Uterus (tissue), 4 donors: ENCODE data around the gene AEBP1. TPM values are rescaled to one million over a fixed set of nuclear protein-coding genes. Genes with fewer than 3 reads are reported as not detected.

Experiments
- DNase-seq, 2 donors: peaks; one replicate each; pipeline ENCODE4 v3.0.0-alpha.2; 2019 to 2020
- H3K27ac ChIP-seq, 2 donors: fragments of 200-600 bp; sonication (generic); 1 replicate in 1 of 2; 2 replicates in 1 of 2; pipeline ENCODE4 v1.5.1; 2016 to 2018
- H3K27me3 ChIP-seq, 2 donors: fragments of 200-600 bp; sonication (generic); one replicate each; pipeline ENCODE4 v1.5.1; 2018 to 2019; ENCODE audit warnings: control low read depth in 1 of 2
- H3K36me3 ChIP-seq, 2 donors: fragments of 200-600 bp; sonication (generic); one replicate each; pipeline ENCODE4 v1.5.1; 2019; ENCODE audit warnings: control low read depth in 1 of 2
- H3K4me1 ChIP-seq, 2 donors: fragments of 200-600 bp; sonication (generic); one replicate each; pipeline ENCODE4 v1.5.1; 2018 to 2019; ENCODE audit warnings: control low read depth in 1 of 2
- H3K4me3 ChIP-seq, 2 donors: fragments of 200-600 bp; sonication (generic); 1 replicate in 1 of 2; 2 replicates in 1 of 2; pipeline ENCODE4 v1.5.1; 2018 to 2019; ENCODE audit warnings: mild to moderate bottlenecking in 1 of 2
- H3K9me3 ChIP-seq, 2 donors: fragments of 200-600 bp; sonication (generic); one replicate each; pipeline ENCODE4 v1.5.1; 2019; ENCODE audit warnings: control low read depth in 1 of 2
- CTCF ChIP-seq, 4 experiments: fragments of 200-600 bp in 2 of 4; fragments of 450-650 bp in 2 of 4; sonication (generic) in 2 of 4; IDR thresholded peaks; one replicate each; pipeline ENCODE4 v1.5.1; 2016 to 2019; ENCODE audit warnings: antibody characterized with exemption in 4 of 4, mild to moderate bottlenecking in 2 of 4, moderate library complexity in 1 of 4
- POLR2A ChIP-seq, 2 donors: fragments of 450-650 bp; IDR thresholded peaks; one replicate each; pipeline ENCODE4 v1.6.1; 2016; ENCODE audit warnings: antibody characterized with exemption in 2 of 2, mild to moderate bottlenecking in 1 of 2, moderate library complexity in 1 of 2
- intact Hi-C: fragments of 100-400 bp; cut with DNase I; formaldehyde crosslinking; loops from one replicate; pipeline ENCODE4 v1.15.1; 2023; ENCODE audit warnings: low total_unique reads
- total RNA-seq, 4 donors: library from RNA; depleted of rRNA in 3 of 4; stranded (reverse); fragments of >200 nt in 3 of 4; gene quantifications; one replicate each; pipeline versions ENCODE4 v1.1.0 to v1.2.4, GENCODE V29; 2014 to 2023
- donor health status: DM: yes; HTN: yes; CAD: no.

The AEBP1 gene
- total RNA-seq, 4 donors from 2014 or later: 88.9 to 395 (median 303) TPM

- Histone ChIP-seq H3K4me3 (peak overlapping the region; percentile 10 to 33), H3K27ac (peak overlapping the region in 1 of 2 donors; percentile 32), H3K27me3 (no peaks in the 10 kb centered on the region), H3K4me1 (peaks cover 0 to 5% of the 10 kb centered on the region in 2 donors), H3K9me3 (no peaks in the 10 kb centered on the region), H3K36me3 (no peaks in the 10 kb centered on the region)
- intact Hi-C loops: no loop called here
- DNase-seq: peak; percentile 85 to 89
- TF ChIP-seq POLR2A (IDR thresholded peaks at IDR 0.05): no peak
- no peak for TF ChIP-seq CTCF (IDR thresholded peaks at IDR 0.05)
Observed at GRCh38 chr7:44145969-44146911, 42.1 kb downstream of the AEBP1 start.

- no peaks in the 10 kb centered on the region for H3K27me3 ChIP-seq
- DNase-seq: peak in 1 of 2 donors; percentile 12
- H3K9me3 ChIP-seq: no peaks in the 10 kb centered on the region
- H3K27ac ChIP-seq: peak overlapping the region in 1 of 2 donors; percentile 32
- intact Hi-C loops: no loop called here
- TF ChIP-seq CTCF (IDR thresholded peaks at IDR 0.05) (no peak), POLR2A (IDR thresholded peaks at IDR 0.05) (no peak)
- no peak overlapping the region for H3K4me3 ChIP-seq
- no peaks in the 10 kb centered on the region for H3K36me3 ChIP-seq
- peaks cover 0 to 5% of the 10 kb centered on the region in 2 donors for H3K4me1 ChIP-seq
Observed at GRCh38 chr7:44147026-44147991, 43.2 kb downstream of the AEBP1 start.

GRCh38 chr7:44148166-44148565 is 44.0 kb downstream of the AEBP1 start:
- Histone ChIP-seq H3K9me3 (no peaks in the 10 kb centered on the region), H3K27ac (no peak overlapping the region), H3K27me3 (no peaks in the 10 kb centered on the region), H3K36me3 (no peaks in the 10 kb centered on the region), H3K4me1 (peaks cover 0 to 5% of the 10 kb centered on the region in 2 donors), H3K4me3 (no peak overlapping the region)
- intact Hi-C loops: no loop called here
- TF ChIP-seq POLR2A (IDR thresholded peaks at IDR 0.05) (no peak), CTCF (IDR thresholded peaks at IDR 0.05) (no peak)
- DNase-seq: peak in 1 of 2 donors; percentile 1

GRCh38 chr7:44148961-44149536 is 44.9 kb downstream of the AEBP1 start:
- Histone ChIP-seq H3K4me1 (peaks cover 0 to 5% of the 10 kb centered on the region in 2 donors), H3K4me3 (no peak overlapping the region), H3K9me3 (no peaks in the 10 kb centered on the region), H3K27ac (no peak overlapping the region), H3K27me3 (no peaks in the 10 kb centered on the region), H3K36me3 (no peaks in the 10 kb centered on the region)
- TF ChIP-seq CTCF (IDR thresholded peaks at IDR 0.05) (no peak), POLR2A (IDR thresholded peaks at IDR 0.05) (no peak)
- DNase-seq: peak in 1 of 2 donors; percentile 3
- intact Hi-C loops: no loop called here
